CD4-positive, alpha-beta T cell (primary cell): ENCODE results near the gene ADAT3. TPM values are rescaled to one million over a fixed set of nuclear protein-coding genes. Genes with fewer than 3 reads are reported as not detected.

Source experiments
- ATAC-seq: fragments of 200-7000 bp; cut with Tn5 transposase; one replicate; pipeline ENCODE4 v1.10.0; 2022; ENCODE audit warnings: mild to moderate bottlenecking; ENCODE audit not compliant: poor library complexity
- CTCF ChIA-PET: fragments of 350-600 bp; sonication (Branson Sonifier 250); formaldehyde crosslinking; loops from one replicate; lab custom pipeline; 2021; ENCODE audit warnings: antibody characterized with exemption, inconsistent platforms; lab: Charles Lee
- POLR2A ChIA-PET: fragments of 350-600 bp; sonication (Branson Sonifier 250); formaldehyde crosslinking; loops from one replicate; lab custom pipeline; 2021; ENCODE audit warnings: antibody characterized with exemption, inconsistent platforms; lab: Charles Lee
- DNase-seq, 14 experiments: peaks; one replicate each; pipeline ENCODE4 v3.0.0-alpha.2; 2013 to 2020; ENCODE audit warnings: mixed read lengths in 2 of 14
- H3K27ac ChIP-seq, 2 donors: one replicate each; pipeline versions ENCODE4 v1.5.1 to v1.7.0; 2013; ENCODE audit warnings: low read length in 2 of 2, low read depth in 1 of 2, mild to moderate bottlenecking in 1 of 2
- H3K27me3 ChIP-seq, 2 experiments: 1 replicate in 1 of 2; 2 replicates in 1 of 2; pipeline versions ENCODE4 v1.6.1 to v1.7.0; 2013; ENCODE audit warnings: low read length in 2 of 2, control low read depth in 1 of 2, mild to moderate bottlenecking in 1 of 2, moderate library complexity in 1 of 2; ENCODE audit not compliant: insufficient read depth in 2 of 2, control insufficient read depth in 1 of 2
- H3K36me3 ChIP-seq: one replicate; pipeline ENCODE4 v1.6.1; 2013; ENCODE audit warnings: low read length, control low read depth; ENCODE audit not compliant: insufficient read depth
- H3K4me1 ChIP-seq: one replicate; pipeline ENCODE4 v1.6.1; 2013; ENCODE audit warnings: low read length, control low read depth; ENCODE audit not compliant: insufficient read depth
- H3K4me3 ChIP-seq: one replicate; pipeline ENCODE4 v1.5.1; 2013; ENCODE audit warnings: mild to moderate bottlenecking, low read length, moderate library complexity
- H3K9me3 ChIP-seq, 2 experiments: 1 replicate in 1 of 2; 2 replicates in 1 of 2; pipeline versions ENCODE4 v1.6.1 to v1.7.0; 2013; ENCODE audit warnings: low read length in 2 of 2, mild to moderate bottlenecking in 2 of 2, control low read depth in 1 of 2, moderate library complexity in 1 of 2; ENCODE audit not compliant: control insufficient read depth in 1 of 2, insufficient read depth in 1 of 2
- H3K27ac Mint-ChIP-seq: one replicate; pipeline ENCODE4 v1.8.0; 2020; ENCODE audit warnings: mixed read lengths
- H3K27me3 Mint-ChIP-seq: one replicate; pipeline ENCODE4 v1.8.0; 2021; ENCODE audit warnings: mixed read lengths
- H3K36me3 Mint-ChIP-seq: one replicate; pipeline ENCODE4 v1.8.0; 2021; ENCODE audit warnings: low read depth, mixed read lengths
- H3K4me1 Mint-ChIP-seq: one replicate; pipeline ENCODE4 v1.8.0; 2021; ENCODE audit warnings: low read depth, mixed read lengths
- H3K4me3 Mint-ChIP-seq: one replicate; pipeline ENCODE4 v1.8.0; 2020; ENCODE audit warnings: mild to moderate bottlenecking, mixed read lengths
- H3K9me3 Mint-ChIP-seq: one replicate; pipeline ENCODE4 v1.8.0; 2020; ENCODE audit warnings: mixed read lengths
- intact Hi-C, 2 experiments: fragments of 100-400 bp; cut with DNase I in 1 of 2; cut with micrococcal nuclease in 1 of 2; formaldehyde crosslinking; loops; one replicate each; pipeline versions ENCODE4 v1.15.1 to v1.9.0; 2023 to 2025; cut with DNase I, micrococcal nuclease
- total RNA-seq, 174 experiments: library from RNA in 2 of 174; stranded (reverse) in 2 of 174; gene quantifications; one replicate each; pipeline ENCODE4 v1.2.3 and lab custom pipeline; 2021 to 2026
- TF ChIP-seq, protein P1 (sequence below): fragments of 200-600 bp; IDR thresholded peaks from one replicate; pipeline ENCODE4 v1.8.0; 2022; ENCODE audit warnings: antibody characterized with exemption, mild to moderate bottlenecking

Gene ADAT3
- total RNA-seq, 2 experiments from 2014 or later, result 7.9 to 8.2 TPM

GRCh38 chr19:1860042-1860775, 45.0 kb upstream of the ADAT3 start:
- Mint-ChIP-seq H3K9me3 (no peaks in the 10 kb centered on the region), H3K4me1 (peaks cover 59% of the 10 kb centered on the region), H3K27me3 (no peaks in the 10 kb centered on the region), H3K36me3 (peaks cover 8% of the 10 kb centered on the region), H3K27ac (peak overlapping the region; percentile 96), H3K4me3 (peak overlapping the region; percentile 99)
- peak overlapping the region; percentile 19 for H3K4me3 ChIP-seq
- intact Hi-C loops, result loop anchor here (5.0 kb wide), 2 partner anchors 47 to 237 kb away; partner anchors contain the start of genes ADAT3 (in 1 of the 2), IZUMO4 (in 1 of the 2), MOB3A (in 1 of the 2) and SCAMP4 (in 1 of the 2)
- POLR2A ChIA-PET, result interaction anchor here (0.6 kb wide), 1 partner anchor 389 kb away, joined by 3 read pairs; the partner anchor contains the start of gene AMH
- H3K9me3 ChIP-seq, result no peaks in the 10 kb centered on the region
- TF ChIP-seq, protein P1, sequence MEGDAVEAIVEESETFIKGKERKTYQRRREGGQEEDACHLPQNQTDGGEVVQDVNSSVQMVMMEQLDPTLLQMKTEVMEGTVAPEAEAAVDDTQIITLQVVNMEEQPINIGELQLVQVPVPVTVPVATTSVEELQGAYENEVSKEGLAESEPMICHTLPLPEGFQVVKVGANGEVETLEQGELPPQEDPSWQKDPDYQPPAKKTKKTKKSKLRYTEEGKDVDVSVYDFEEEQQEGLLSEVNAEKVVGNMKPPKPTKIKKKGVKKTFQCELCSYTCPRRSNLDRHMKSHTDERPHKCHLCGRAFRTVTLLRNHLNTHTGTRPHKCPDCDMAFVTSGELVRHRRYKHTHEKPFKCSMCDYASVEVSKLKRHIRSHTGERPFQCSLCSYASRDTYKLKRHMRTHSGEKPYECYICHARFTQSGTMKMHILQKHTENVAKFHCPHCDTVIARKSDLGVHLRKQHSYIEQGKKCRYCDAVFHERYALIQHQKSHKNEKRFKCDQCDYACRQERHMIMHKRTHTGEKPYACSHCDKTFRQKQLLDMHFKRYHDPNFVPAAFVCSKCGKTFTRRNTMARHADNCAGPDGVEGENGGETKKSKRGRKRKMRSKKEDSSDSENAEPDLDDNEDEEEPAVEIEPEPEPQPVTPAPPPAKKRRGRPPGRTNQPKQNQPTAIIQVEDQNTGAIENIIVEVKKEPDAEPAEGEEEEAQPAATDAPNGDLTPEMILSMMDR, result no peak
- DNase-seq, result peak in 11 of 14 experiments; percentile 43 to 92 (median 67)
- no peaks in the 10 kb centered on the region for H3K27me3 ChIP-seq
- ATAC-seq, result no peak
- no peaks in the 10 kb centered on the region for H3K36me3 ChIP-seq
- H3K27ac ChIP-seq, result peak overlapping the region; percentile 61 to 67
- H3K4me1 ChIP-seq, result peaks cover 80% of the 10 kb centered on the region
- CTCF ChIA-PET, result interaction anchor here (0.6 kb wide), 1 partner anchor 100 kb away, joined by 4 read pairs; no protein-coding TSS in a partner anchor

- Mint-ChIP-seq H3K27ac (peak overlapping the region; percentile 96), H3K9me3 (no peaks in the 10 kb centered on the region), H3K27me3 (no peaks in the 10 kb centered on the region), H3K36me3 (peaks cover 8% of the 10 kb centered on the region), H3K4me3 (peak overlapping the region; percentile 99), H3K4me1 (peaks cover 51% of the 10 kb centered on the region)
- Histone ChIP-seq H3K27me3 (no peaks in the 10 kb centered on the region), H3K4me1 (peaks cover 74% of the 10 kb centered on the region), H3K27ac (peak overlapping the region; percentile 61 to 67), H3K4me3 (peak overlapping the region; percentile 72), H3K36me3 (no peaks in the 10 kb centered on the region), H3K9me3 (no peaks in the 10 kb centered on the region)
- POLR2A ChIA-PET, result interaction anchor here (0.6 kb wide), 1 partner anchor 388 kb away, joined by 3 read pairs; the partner anchor contains the start of gene AMH
- peak in 2 of 14 experiments; percentile 29 to 55 for DNase-seq
- TF ChIP-seq, protein P1, result no peak
- CTCF ChIA-PET, result no interaction called here
- no peak for ATAC-seq
- intact Hi-C loops, result loop anchor here (5.0 kb wide), 2 partner anchors 46 to 236 kb away; partner anchors contain the start of genes ADAT3 (in 1 of the 2), IZUMO4 (in 1 of the 2), MOB3A (in 1 of the 2) and SCAMP4 (in 1 of the 2)
Measured at GRCh38 chr19:1860821-1861598, 44.2 kb upstream of the ADAT3 start.

- peak overlapping the region; percentile 96 for H3K27ac Mint-ChIP-seq
- DNase-seq (peak in 1 of 14 experiments; percentile 59), ATAC-seq (no peak)
- Histone ChIP-seq H3K9me3 (no peaks in the 10 kb centered on the region), H3K27me3 (no peaks in the 10 kb centered on the region), H3K4me3 (peak overlapping the region; percentile 72), H3K4me1 (peaks cover 68% of the 10 kb centered on the region), H3K36me3 (no peaks in the 10 kb centered on the region), H3K27ac (peak overlapping the region; percentile 53 to 74)
- intact Hi-C loops, result loop anchor here (2.0 to 5.0 kb wide), 3 partner anchors 13 to 236 kb away; partner anchors contain the start of genes ADAT3 (in 1 of the 2), IZUMO4 (in 1 of the 2), MOB3A (in 1 of the 2) and REXO1 (in 1 of the 2)
- peaks cover 8% of the 10 kb centered on the region for H3K36me3 Mint-ChIP-seq
- ChIA-PET POLR2A (no interaction called here), CTCF (no interaction called here)
- H3K27me3 Mint-ChIP-seq, result no peaks in the 10 kb centered on the region
- H3K4me3 Mint-ChIP-seq, result peak overlapping the region; percentile 99
- H3K4me1 Mint-ChIP-seq, result peaks cover 46% of the 10 kb centered on the region
- TF ChIP-seq, protein P1, result no peak
- no peaks in the 10 kb centered on the region for H3K9me3 Mint-ChIP-seq
Measured at GRCh38 chr19:1861599-1862031, 43.6 kb upstream of the ADAT3 start.
